Hepatocyte (in vitro differentiated cells): ENCODE results near the gene MADD.

Source experiments
- EZH2 ChIP-seq: fragments of 200-600 bp; sonication (generic); IDR thresholded peaks from 2 replicates; pipeline ENCODE4 v1.6.1; 2016; ENCODE audit warnings: antibody characterized with exemption, mild to moderate bottlenecking, borderline replicate concordance
- TF ChIP-seq, protein P1 (sequence below): fragments of 200-600 bp; sonication (generic); IDR thresholded peaks from 2 replicates; pipeline ENCODE4 v1.5.1; 2016; ENCODE audit warnings: antibody characterized with exemption, mild to moderate bottlenecking; ENCODE audit not compliant: poor library complexity

DNA sequence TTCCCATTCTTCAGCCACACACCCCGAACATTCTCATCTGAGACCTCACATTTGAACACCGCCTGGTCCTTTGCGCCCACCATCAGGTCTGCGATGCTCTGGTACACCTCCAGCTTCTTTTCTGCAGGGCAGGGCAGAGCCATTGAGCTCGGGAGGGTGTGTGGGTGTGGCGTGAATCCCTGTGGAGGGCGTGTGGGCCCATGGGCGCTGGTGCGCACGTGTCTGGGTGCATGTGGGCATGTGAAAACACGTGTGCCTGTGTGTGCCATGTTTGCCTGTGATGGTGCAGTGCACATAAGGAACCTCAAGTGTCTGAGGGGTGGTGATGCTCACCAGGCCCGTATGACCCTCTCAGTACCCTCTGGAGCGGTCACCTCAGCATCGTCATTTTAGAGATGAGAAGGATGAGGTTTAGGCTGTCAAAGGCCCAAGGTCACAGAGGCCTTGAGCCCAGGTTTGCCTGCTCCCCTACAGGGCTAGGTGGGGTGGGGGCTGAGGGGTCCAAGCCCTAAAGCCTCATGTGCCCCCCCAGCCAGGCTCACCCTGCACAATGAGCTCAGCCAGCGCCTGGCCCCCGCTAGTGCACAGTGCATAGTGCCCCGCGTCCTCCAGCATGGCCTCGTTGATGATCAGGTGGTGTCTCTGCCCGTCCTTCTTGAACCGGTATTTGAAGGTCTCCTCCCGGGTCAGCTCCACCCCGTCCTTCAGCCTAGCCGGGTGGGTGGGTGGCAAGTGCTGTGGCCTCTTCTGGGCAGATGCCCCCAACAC lies 72.3 kb downstream of the MADD start:
- no peak for TF ChIP-seq EZH2
- TF ChIP-seq, protein P1, sequence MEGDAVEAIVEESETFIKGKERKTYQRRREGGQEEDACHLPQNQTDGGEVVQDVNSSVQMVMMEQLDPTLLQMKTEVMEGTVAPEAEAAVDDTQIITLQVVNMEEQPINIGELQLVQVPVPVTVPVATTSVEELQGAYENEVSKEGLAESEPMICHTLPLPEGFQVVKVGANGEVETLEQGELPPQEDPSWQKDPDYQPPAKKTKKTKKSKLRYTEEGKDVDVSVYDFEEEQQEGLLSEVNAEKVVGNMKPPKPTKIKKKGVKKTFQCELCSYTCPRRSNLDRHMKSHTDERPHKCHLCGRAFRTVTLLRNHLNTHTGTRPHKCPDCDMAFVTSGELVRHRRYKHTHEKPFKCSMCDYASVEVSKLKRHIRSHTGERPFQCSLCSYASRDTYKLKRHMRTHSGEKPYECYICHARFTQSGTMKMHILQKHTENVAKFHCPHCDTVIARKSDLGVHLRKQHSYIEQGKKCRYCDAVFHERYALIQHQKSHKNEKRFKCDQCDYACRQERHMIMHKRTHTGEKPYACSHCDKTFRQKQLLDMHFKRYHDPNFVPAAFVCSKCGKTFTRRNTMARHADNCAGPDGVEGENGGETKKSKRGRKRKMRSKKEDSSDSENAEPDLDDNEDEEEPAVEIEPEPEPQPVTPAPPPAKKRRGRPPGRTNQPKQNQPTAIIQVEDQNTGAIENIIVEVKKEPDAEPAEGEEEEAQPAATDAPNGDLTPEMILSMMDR, result no peak
